Tibial artery (tissue), 4 donors: ENCODE results near the gene FAM9C.

ENCODE experiments used
- DNase-seq, 2 donors: peaks; one replicate each; pipeline ENCODE4 v3.0.0-alpha.2; 2019
- H3K27ac ChIP-seq, 2 donors: fragments of 200-600 bp; sonication (generic) in 1 of 2; 1 replicate in 1 of 2; 2 replicates in 1 of 2; pipeline ENCODE4 v1.5.1; 2018 to 2019; ENCODE audit warnings: mild to moderate bottlenecking in 1 of 2
- H3K27me3 ChIP-seq, 2 donors: fragments of 200-600 bp; sonication (generic) in 1 of 2; one replicate each; pipeline versions ENCODE4 v1.5.1 to v1.6.0; 2016 to 2019
- H3K36me3 ChIP-seq, 3 donors: fragments of 200-600 bp; sonication (generic) in 2 of 3; one replicate each; pipeline ENCODE4 v1.5.1; 2016 to 2019; ENCODE audit warnings: mild to moderate bottlenecking in 2 of 3
- H3K4me1 ChIP-seq, 4 donors: fragments of 200-600 bp; sonication (generic) in 2 of 4; 1 replicate in 3 of 4; 2 replicates in 1 of 4; pipeline ENCODE4 v1.5.1; 2016 to 2019
- H3K4me3 ChIP-seq, 2 donors: fragments of 200-600 bp; sonication (generic) in 1 of 2; 1 replicate in 1 of 2; 2 replicates in 1 of 2; pipeline ENCODE4 v1.5.1; 2018 to 2019; ENCODE audit warnings: mild to moderate bottlenecking in 2 of 2
- H3K9me3 ChIP-seq, 3 donors: fragments of 200-600 bp; sonication (generic) in 1 of 3; one replicate each; pipeline ENCODE4 v1.5.1; 2016 to 2019
- intact Hi-C: fragments of 100-400 bp; cut with DNase I; formaldehyde crosslinking; loops from one replicate; pipeline ENCODE4 v1.15.0; 2023; ENCODE audit warnings: low total_unique reads
- TF ChIP-seq, protein P1 (sequence below), 2 experiments: fragments of 200-600 bp in 1 of 2; fragments of 450-650 bp in 1 of 2; IDR thresholded peaks; one replicate each; pipeline ENCODE4 v1.5.1; 2017 to 2019; ENCODE audit warnings: antibody characterized with exemption in 2 of 2, mild to moderate bottlenecking in 1 of 2, moderate library complexity in 1 of 2

Gene FAM9C

GRCh38 chrX:13059637-13060499 is 15.4 kb upstream of the FAM9C start:
- no peak overlapping the region for H3K4me3 ChIP-seq
- H3K4me1 ChIP-seq: peaks cover 0 to 9% (median 0%) of the 10 kb centered on the region in 4 donors
- no peak for DNase-seq
- no peaks in the 10 kb centered on the region for H3K27me3 ChIP-seq
- H3K9me3 ChIP-seq: no peaks in the 10 kb centered on the region
- H3K36me3 ChIP-seq: no peaks in the 10 kb centered on the region
- TF ChIP-seq, protein P1, sequence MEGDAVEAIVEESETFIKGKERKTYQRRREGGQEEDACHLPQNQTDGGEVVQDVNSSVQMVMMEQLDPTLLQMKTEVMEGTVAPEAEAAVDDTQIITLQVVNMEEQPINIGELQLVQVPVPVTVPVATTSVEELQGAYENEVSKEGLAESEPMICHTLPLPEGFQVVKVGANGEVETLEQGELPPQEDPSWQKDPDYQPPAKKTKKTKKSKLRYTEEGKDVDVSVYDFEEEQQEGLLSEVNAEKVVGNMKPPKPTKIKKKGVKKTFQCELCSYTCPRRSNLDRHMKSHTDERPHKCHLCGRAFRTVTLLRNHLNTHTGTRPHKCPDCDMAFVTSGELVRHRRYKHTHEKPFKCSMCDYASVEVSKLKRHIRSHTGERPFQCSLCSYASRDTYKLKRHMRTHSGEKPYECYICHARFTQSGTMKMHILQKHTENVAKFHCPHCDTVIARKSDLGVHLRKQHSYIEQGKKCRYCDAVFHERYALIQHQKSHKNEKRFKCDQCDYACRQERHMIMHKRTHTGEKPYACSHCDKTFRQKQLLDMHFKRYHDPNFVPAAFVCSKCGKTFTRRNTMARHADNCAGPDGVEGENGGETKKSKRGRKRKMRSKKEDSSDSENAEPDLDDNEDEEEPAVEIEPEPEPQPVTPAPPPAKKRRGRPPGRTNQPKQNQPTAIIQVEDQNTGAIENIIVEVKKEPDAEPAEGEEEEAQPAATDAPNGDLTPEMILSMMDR (IDR thresholded peaks at IDR 0.05): no peak
- H3K27ac ChIP-seq: no peak overlapping the region
- intact Hi-C loops: no loop called here

GRCh38 chrX:13055486-13055885 is 11.1 kb upstream of the FAM9C start:
- intact Hi-C loops: no loop called here

DNA sequence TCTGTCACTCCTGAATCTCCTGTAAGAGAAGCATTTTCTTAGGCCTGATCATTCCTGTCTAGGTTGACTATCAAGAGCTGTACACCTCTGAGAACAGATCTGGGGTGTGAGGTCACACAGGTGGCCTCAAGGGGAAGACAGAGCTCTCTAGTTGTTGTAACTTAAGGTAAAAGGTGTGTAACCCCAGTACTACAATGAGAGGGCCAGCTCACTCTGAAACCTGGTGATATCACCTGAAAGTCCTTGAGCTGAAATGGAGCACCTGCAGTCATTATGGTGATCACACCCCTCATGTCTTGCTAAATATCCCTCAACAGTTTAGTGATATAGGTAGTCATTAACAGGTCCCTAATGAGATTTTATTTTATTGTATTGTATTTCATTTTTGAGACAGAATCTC is 8.8 kb upstream of the FAM9C start:
- DNase-seq: no peak
- Histone ChIP-seq H3K27ac (no peak overlapping the region), H3K4me3 (no peak overlapping the region), H3K36me3 (no peaks in the 10 kb centered on the region), H3K27me3 (no peaks in the 10 kb centered on the region), H3K4me1 (no peaks in the 10 kb centered on the region), H3K9me3 (no peaks in the 10 kb centered on the region)
- TF ChIP-seq, protein P1 (IDR thresholded peaks at IDR 0.05): no peak
- intact Hi-C loops: no loop called here

More at GRCh38 chrX:13055486-13055885, 11.1 kb upstream of the FAM9C start:
- Histone ChIP-seq H3K4me3 (no peak overlapping the region), H3K4me1 (no peaks in the 10 kb centered on the region), H3K9me3 (no peaks in the 10 kb centered on the region), H3K36me3 (no peaks in the 10 kb centered on the region), H3K27me3 (no peaks in the 10 kb centered on the region), H3K27ac (no peak overlapping the region)
- DNase-seq: no peak
- TF ChIP-seq, protein P1 (IDR thresholded peaks at IDR 0.05): no peak

DNA sequence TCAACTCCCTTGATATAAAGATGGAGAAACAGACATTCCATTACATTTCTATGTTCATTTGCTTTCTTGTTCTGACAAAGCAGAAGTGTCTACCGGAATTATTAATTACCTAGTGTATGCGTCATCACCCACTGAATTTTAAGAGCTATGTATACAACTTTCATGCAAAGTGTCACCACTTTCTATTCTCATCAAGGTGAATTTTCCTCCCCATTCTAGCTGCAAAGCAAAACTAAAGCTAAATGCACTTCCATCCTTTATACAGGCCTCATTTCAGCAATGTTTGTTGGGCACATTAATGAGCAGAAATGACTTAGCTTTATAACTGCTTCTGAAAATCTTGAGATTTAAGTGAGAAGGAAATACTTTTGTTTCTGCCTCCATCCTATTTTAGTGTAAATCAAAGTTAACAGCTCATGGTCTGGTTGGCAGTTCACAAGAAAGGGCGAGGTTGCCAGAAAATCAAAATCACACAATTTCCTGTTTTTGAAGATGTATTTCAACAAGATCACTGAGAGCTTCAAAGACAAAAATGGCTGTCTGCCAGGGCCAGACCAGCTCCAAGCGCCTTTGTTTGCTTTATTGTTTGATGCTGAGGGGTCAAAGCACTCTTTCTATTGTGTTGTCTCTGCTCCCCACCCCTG is 7.2 kb upstream of the FAM9C start:
- H3K4me3 ChIP-seq: no peak overlapping the region
- H3K4me1 ChIP-seq: no peaks in the 10 kb centered on the region
- H3K9me3 ChIP-seq: no peaks in the 10 kb centered on the region
- TF ChIP-seq, protein P1 (IDR thresholded peaks at IDR 0.05): no peak
- H3K27ac ChIP-seq: no peak overlapping the region
- no peaks in the 10 kb centered on the region for H3K27me3 ChIP-seq
- intact Hi-C loops: no loop called here
- DNase-seq: no peak
- H3K36me3 ChIP-seq: no peaks in the 10 kb centered on the region

- intact Hi-C loops: no loop called here
- H3K27ac ChIP-seq: no peak overlapping the region
- H3K27me3 ChIP-seq: no peaks in the 10 kb centered on the region
- TF ChIP-seq, protein P1 (IDR thresholded peaks at IDR 0.05): no peak
- no peak overlapping the region for H3K4me3 ChIP-seq
- no peaks in the 10 kb centered on the region for H3K36me3 ChIP-seq
- no peaks in the 10 kb centered on the region for H3K4me1 ChIP-seq
- no peaks in the 10 kb centered on the region for H3K9me3 ChIP-seq
- DNase-seq: no peak
Observed at GRCh38 chrX:13051167-13051528, 6.7 kb upstream of the FAM9C start.
